CD4-positive, alpha-beta T cell treated with Interleukin-17A for 4 hours (primary cell): ENCODE results near the gene DLGAP1.

Source experiments
- DNase-seq: peaks from one replicate; pipeline ENCODE4 v3.0.0-alpha.2; 2020; ENCODE audit warnings: mixed read lengths

The DLGAP1 gene

GRCh38 chr18:3510896-3511295 lies 944.2 kb downstream of the DLGAP1 start:
- DNase-seq: no peak

- no peak for DNase-seq
Measured at GRCh38 chr18:3510024-3510423, 945.1 kb downstream of the DLGAP1 start.

GRCh38 chr18:3508576-3509549 lies 946.2 kb downstream of the DLGAP1 start:
- no peak for DNase-seq

- no peak for DNase-seq
Measured at GRCh38 chr18:3504637-3505036, 950.5 kb downstream of the DLGAP1 start.

- DNase-seq: no peak
Measured at GRCh38 chr18:3502650-3503049, 952.5 kb downstream of the DLGAP1 start.

- no peak for DNase-seq
Measured at GRCh38 chr18:3500016-3500415, 955.1 kb downstream of the DLGAP1 start.

GRCh38 chr18:3499501-3499900 lies 955.6 kb downstream of the DLGAP1 start:
- no peak for DNase-seq

- peak; percentile 16 for DNase-seq
Measured at GRCh38 chr18:3498698-3499471, 956.2 kb downstream of the DLGAP1 start.

GRCh38 chr18:3495691-3496430 lies 959.2 kb downstream of the DLGAP1 start:
- no peak for DNase-seq

GRCh38 chr18:3494569-3494968 lies 960.5 kb downstream of the DLGAP1 start:
- no peak for DNase-seq

GRCh38 chr18:3494245-3494526 lies 960.9 kb downstream of the DLGAP1 start:
- DNase-seq: no peak

- no peak for DNase-seq
Measured at GRCh38 chr18:3493501-3494244, 961.4 kb downstream of the DLGAP1 start.

- DNase-seq: no peak
Measured at GRCh38 chr18:3492721-3493120, 962.4 kb downstream of the DLGAP1 start.

- no peak for DNase-seq
Measured at GRCh38 chr18:3491981-3492555, 963.0 kb downstream of the DLGAP1 start.

GRCh38 chr18:3489462-3489861 lies 965.6 kb downstream of the DLGAP1 start:
- DNase-seq: no peak

- DNase-seq: no peak
Measured at GRCh38 chr18:3486512-3486911, 968.6 kb downstream of the DLGAP1 start.

- no peak for DNase-seq
Measured at GRCh38 chr18:3485153-3486149, 969.7 kb downstream of the DLGAP1 start.

GRCh38 chr18:3482258-3482657 lies 972.8 kb downstream of the DLGAP1 start:
- no peak for DNase-seq

GRCh38 chr18:3481696-3482210 lies 973.4 kb downstream of the DLGAP1 start:
- peak; percentile 40 for DNase-seq

GRCh38 chr18:3480827-3481573 lies 974.1 kb downstream of the DLGAP1 start:
- DNase-seq: no peak
